Measurements from ENCODE around the gene TOP3A. TPM values are rescaled to one million over a fixed set of nuclear protein-coding genes. Genes with fewer than 3 reads are reported as not detected.

The TOP3A gene
- total RNA-seq, 1 experiment from 2014 or later: 19.2 TPM

- no peak for DNase-seq (ENCODE audit: low spot score)
Measured at GRCh38 chr17:18233803-18234518, 80.8 kb downstream of the TOP3A start.

DNA sequence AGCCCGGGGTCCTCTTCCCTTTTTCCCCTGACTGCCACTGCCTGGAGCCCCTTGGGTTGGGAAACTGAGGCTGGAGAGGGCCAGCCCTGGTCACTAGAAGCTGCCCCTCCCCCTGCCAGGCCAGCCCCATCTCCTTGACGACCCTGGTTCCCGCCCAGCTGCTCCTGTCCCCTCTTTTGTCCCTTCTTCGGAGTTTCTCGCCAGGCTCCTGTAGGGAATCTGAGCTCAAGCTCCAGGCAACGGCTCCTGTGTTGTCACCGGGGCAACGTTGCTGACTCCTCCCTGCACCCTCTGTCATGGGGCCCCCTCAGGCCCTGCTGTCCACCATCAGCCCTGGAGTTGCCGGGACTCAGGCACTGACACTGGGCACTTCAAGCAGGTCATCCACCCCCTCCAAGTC is 83.6 kb downstream of the TOP3A start:
- no peak for DNase-seq (ENCODE audit: low spot score)

DNA sequence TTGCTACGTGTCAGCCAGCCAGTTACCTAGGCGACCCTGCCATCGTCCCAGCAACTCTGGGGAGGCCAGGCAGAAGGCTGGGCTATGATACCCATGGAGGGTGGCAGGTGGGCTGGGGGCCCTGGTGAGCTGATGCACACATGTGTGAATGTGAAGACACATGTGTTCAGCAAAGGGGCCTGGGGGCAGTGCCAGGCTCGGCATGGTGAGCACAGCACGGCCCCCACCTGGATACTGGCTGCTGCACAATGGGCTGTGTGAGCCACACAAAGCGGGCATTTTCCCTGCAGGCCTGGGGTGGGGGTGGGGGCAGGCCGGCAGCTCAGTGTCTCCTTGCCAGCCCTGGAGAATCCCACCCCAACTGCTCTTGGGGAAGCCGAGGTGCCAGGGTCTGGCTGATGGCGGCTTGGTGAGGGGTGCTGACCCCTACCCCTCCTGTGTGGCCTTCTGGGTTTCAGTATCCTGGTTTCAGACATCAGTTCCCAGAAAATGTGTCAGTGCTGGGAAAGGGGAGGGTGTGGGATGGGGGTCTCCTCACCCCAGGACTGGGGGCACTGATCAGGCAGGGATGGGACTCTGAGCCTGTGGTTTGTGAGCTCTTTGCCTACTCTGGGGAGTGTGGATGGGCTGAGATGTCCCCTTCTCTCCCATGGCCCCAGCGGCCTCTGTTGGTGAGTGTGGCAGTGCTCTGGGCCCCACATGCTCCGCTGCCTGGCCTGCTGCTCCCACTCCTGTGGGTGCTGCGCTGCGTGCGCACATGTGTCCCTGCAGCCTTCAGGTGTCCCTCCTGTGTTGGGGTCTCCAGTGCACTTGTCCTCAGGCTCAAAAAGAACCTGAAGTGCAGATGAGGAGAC is 84.3 kb downstream of the TOP3A start:
- DNase-seq (ENCODE audit: low spot score): no peak

DNA sequence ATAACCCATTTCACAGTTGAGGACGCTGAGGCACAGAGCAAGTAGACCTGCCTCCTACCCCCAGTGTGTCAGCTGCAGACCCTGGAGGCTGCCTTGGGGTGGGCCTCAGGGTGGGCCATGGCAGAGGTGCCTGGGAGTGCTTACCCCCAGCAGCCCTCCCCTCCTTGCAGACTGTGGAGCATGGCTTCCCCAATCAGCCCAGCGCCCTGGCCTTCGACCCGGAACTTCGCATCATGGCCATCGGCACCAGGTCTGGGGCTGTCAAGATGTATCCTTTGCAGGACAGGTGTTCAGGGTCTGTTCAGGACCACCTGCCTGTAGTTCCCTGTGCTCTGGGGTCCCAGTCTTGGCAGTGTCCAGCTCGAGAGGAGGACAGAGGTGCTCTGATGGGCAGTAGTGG is 85.0 kb downstream of the TOP3A start:
- no peak for DNase-seq (ENCODE audit: low spot score)

GRCh38 chr17:18229254-18229653 is 85.5 kb downstream of the TOP3A start:
- DNase-seq (ENCODE audit: low spot score): no peak

- DNase-seq (ENCODE audit: low spot score): no peak
Measured at GRCh38 chr17:18228176-18228682, 86.6 kb downstream of the TOP3A start.

- DNase-seq (ENCODE audit: low spot score): no peak
Measured at GRCh38 chr17:18227635-18228034, 87.2 kb downstream of the TOP3A start.

GRCh38 chr17:18226284-18226945 is 88.4 kb downstream of the TOP3A start:
- DNase-seq (ENCODE audit: low spot score): no peak

GRCh38 chr17:18225642-18226283 is 89.0 kb downstream of the TOP3A start:
- DNase-seq (ENCODE audit: low spot score): no peak

GRCh38 chr17:18225121-18225641 is 89.6 kb downstream of the TOP3A start, which contains the start of gene LLGL1:
Gene LLGL1, plus strand, starts transcription at chr17:18225635. Its CDS starts 48 bp downstream, at chr17:18225683.
- peak; percentile 87 for DNase-seq (ENCODE audit: low spot score)

- no peak for DNase-seq (ENCODE audit: low spot score)
Measured at GRCh38 chr17:18224387-18225120, 90.2 kb downstream of the TOP3A start.

GRCh38 chr17:18224053-18224386 is 90.8 kb downstream of the TOP3A start:
- no peak for DNase-seq (ENCODE audit: low spot score)

Other genes starting within 250 kb of the TOP3A start
- 43.7 and 46.0 TPM in 2 replicates for gene DRG2, start 227.0 kb downstream of the TOP3A start, total RNA-seq (2014; rRNA removed; shearing (Covaris generic))
- 0.05 TPM in 1 of 2 replicates, not detected in the other for gene MYO15A, start 206.2 kb downstream of the TOP3A start, total RNA-seq (2014; rRNA removed; shearing (Covaris generic))
- gene ALKBH5, start 131.2 kb downstream of the TOP3A start, total RNA-seq (2014; rRNA removed; shearing (Covaris generic)): 74.4 and 75.8 TPM in 2 replicates
- gene LLGL1, start 89.4 kb downstream of the TOP3A start, total RNA-seq (2014; rRNA removed; shearing (Covaris generic)): 33.2 and 35.0 TPM in 2 replicates
- 265 and 291 TPM in 2 replicates for gene FLII, start 56.3 kb downstream of the TOP3A start, total RNA-seq (2014; rRNA removed; shearing (Covaris generic))
- 23.4 and 26.8 TPM in 2 replicates for gene MIEF2, start 54.3 kb downstream of the TOP3A start, total RNA-seq (2014; rRNA removed; shearing (Covaris generic))
- 8.8 and 10.7 TPM in 2 replicates for gene SMCR8, start 299 bp upstream of the TOP3A start, total RNA-seq (2014; rRNA removed; shearing (Covaris generic))
- gene SHMT1, start 48.6 kb upstream of the TOP3A start, total RNA-seq (2014; rRNA removed; shearing (Covaris generic)): 62.7 and 62.9 TPM in 2 replicates
- 0.13 and 0.52 TPM in 2 replicates for gene EVPLL, start 62.8 kb upstream of the TOP3A start, total RNA-seq (2014; rRNA removed; shearing (Covaris generic))
- gene LGALS9C, start 161.8 kb upstream of the TOP3A start, total RNA-seq (2014; rRNA removed; shearing (Covaris generic)): 0.10 TPM in 1 of 2 replicates, not detected in the other

All from HT-29 (cell line).